HepG2 (cell line): Measurements from ENCODE around the gene CEP250. TPM values are rescaled to one million over a fixed set of nuclear protein-coding genes. Genes with fewer than 3 reads are reported as not detected.
A peak's percentile ranks its signal among the peaks of the same experiment; 100 is the strongest.

Experiments used
- ASH2L ChIP-seq: fragments of 300-600, 200-600 bp; sonication (generic); IDR thresholded peaks from 2 replicates; pipeline ENCODE4 v1.7.0; 2017; ENCODE audit warnings: low read depth, mild to moderate bottlenecking, moderate library complexity, mixed read lengths, low read length; ENCODE audit not compliant: insufficient read length
- CHCHD3 ChIP-seq: sonication (generic); formaldehyde crosslinking; IDR thresholded peaks from 2 replicates; pipeline ENCODE4 v1.8.0; 2022; ENCODE audit warnings: mild to moderate bottlenecking, missing genetic modification reagents, moderate library complexity
- GZF1 ChIP-seq: sonication (generic); formaldehyde crosslinking; IDR thresholded peaks from 2 replicates; pipeline ENCODE4 v1.5.1; 2020; ENCODE audit warnings: mild to moderate bottlenecking, missing genetic modification reagents
- KLF15 ChIP-seq: sonication (generic); formaldehyde crosslinking; IDR thresholded peaks from 2 replicates; pipeline ENCODE4 v1.8.1; 2023; ENCODE audit warnings: borderline replicate concordance, mild to moderate bottlenecking, inconsistent platforms, missing genetic modification reagents, mixed read lengths
- NRL ChIP-seq: sonication (generic); formaldehyde crosslinking; IDR thresholded peaks from 2 replicates; pipeline ENCODE4 v1.5.0; 2020; ENCODE audit warnings: missing genetic modification reagents, mild to moderate bottlenecking, moderate library complexity, borderline replicate concordance
- TBX2 ChIP-seq: sonication (generic); formaldehyde crosslinking; IDR thresholded peaks from 2 replicates; pipeline ENCODE4 v1.5.0; 2020; ENCODE audit warnings: missing genetic modification reagents, mild to moderate bottlenecking, borderline replicate concordance
- TEAD3 ChIP-seq: optimal IDR thresholded peaks from 2 replicates; pipeline ENCODE3; 2016; ENCODE audit warnings: borderline replicate concordance
- TGIF2 ChIP-seq: IDR thresholded peaks from 2 replicates; pipeline ENCODE4 v1.6.1; 2016; ENCODE audit warnings: control low read depth, missing compliant biosample characterization
- YEATS2 ChIP-seq: sonication (generic); formaldehyde crosslinking; IDR thresholded peaks from 2 replicates; pipeline ENCODE4 v1.4.0; 2020; ENCODE audit warnings: missing genetic modification reagents, borderline replicate concordance
- ZFAT ChIP-seq: sonication (generic); formaldehyde crosslinking; conservative IDR thresholded peaks from 2 replicates; pipeline ENCODE4 v1.8.1; 2023; ENCODE audit warnings: missing genetic modification reagents, inconsistent platforms
- ZMAT3 ChIP-seq: sonication (generic); formaldehyde crosslinking; conservative IDR thresholded peaks from 2 replicates; pipeline ENCODE4 v1.7.0; 2021; ENCODE audit warnings: missing genetic modification reagents
- ZNF496 ChIP-seq: sonication (generic); formaldehyde crosslinking; IDR thresholded peaks from 2 replicates; pipeline ENCODE4 v1.8.1; 2023; ENCODE audit warnings: mild to moderate bottlenecking, moderate library complexity, missing genetic modification reagents; ENCODE audit not compliant: insufficient replicate concordance
- ZNF501 ChIP-seq: sonication (generic); formaldehyde crosslinking; IDR thresholded peaks from 2 replicates; pipeline ENCODE4 v1.5.1; 2020; ENCODE audit warnings: mild to moderate bottlenecking, moderate library complexity, missing genetic modification reagents
- ZNF616 ChIP-seq: sonication (generic); formaldehyde crosslinking; IDR thresholded peaks from 2 replicates; pipeline ENCODE4 v1.5.0; 2020; ENCODE audit warnings: low read depth, mild to moderate bottlenecking, missing genetic modification reagents
- polyA plus RNA-seq, 8 experiments: library from polyadenylated mRNA; depleted of rRNA in 3 of 8; stranded (reverse) in 7 of 8; unstranded in 1 of 8; fragments of >200 nt; fragmentation: Illumina TruSeq in 4 of 8; extraction: Trizol in 4 of 8; gene quantifications; 2 replicates each; pipeline versions ENCODE4 v1.2.1 to v1.2.3, GENCODE V29; 2011 to 2016; ENCODE audit warnings: low read depth in 4 of 8, missing spikeins in 1 of 8, mixed read lengths in 1 of 8; ENCODE audit not compliant: insufficient read depth in 1 of 8
- total RNA-seq, 5 experiments: library from RNA; depleted of rRNA; stranded (reverse); fragments of >200 nt; fragmentation: Illumina TruSeq; extraction: Trizol; gene quantifications; 2 replicates each; pipeline ENCODE4 v1.2.3, GENCODE V29; 2016; ENCODE audit warnings: low read depth in 1 of 5
- TF ChIP-seq, protein P1 (sequence below): sonication (generic); formaldehyde crosslinking; IDR thresholded peaks from 2 replicates; pipeline ENCODE4 v1.9.0; 2021; ENCODE audit warnings: mild to moderate bottlenecking, missing genetic modification reagents
- TF ChIP-seq, protein P2 (sequence below): IDR thresholded peaks from 2 replicates; pipeline ENCODE4 v1.6.1; 2016; ENCODE audit warnings: missing biosample characterization, missing genetic modification reagents, low read depth
- TF ChIP-seq, protein P3 (sequence below): sonication (generic); formaldehyde crosslinking; IDR thresholded peaks from 2 replicates; pipeline ENCODE4 v1.5.1; 2020; ENCODE audit warnings: mild to moderate bottlenecking, moderate library complexity, missing genetic modification reagents
- TF ChIP-seq, protein P4 (sequence below): sonication (generic); formaldehyde crosslinking; IDR thresholded peaks from 2 replicates; pipeline ENCODE4 v1.4.0; 2020; ENCODE audit warnings: missing genetic modification reagents, mild to moderate bottlenecking, borderline replicate concordance

CEP250 gene
- total and polyA plus RNA-seq, 2 of the 13 experiments (the other 11 are each of a cell fraction or from before 2014, with no cell fraction given), result 28.8 to 55.3 TPM

- TF ChIP-seq, protein P1, sequence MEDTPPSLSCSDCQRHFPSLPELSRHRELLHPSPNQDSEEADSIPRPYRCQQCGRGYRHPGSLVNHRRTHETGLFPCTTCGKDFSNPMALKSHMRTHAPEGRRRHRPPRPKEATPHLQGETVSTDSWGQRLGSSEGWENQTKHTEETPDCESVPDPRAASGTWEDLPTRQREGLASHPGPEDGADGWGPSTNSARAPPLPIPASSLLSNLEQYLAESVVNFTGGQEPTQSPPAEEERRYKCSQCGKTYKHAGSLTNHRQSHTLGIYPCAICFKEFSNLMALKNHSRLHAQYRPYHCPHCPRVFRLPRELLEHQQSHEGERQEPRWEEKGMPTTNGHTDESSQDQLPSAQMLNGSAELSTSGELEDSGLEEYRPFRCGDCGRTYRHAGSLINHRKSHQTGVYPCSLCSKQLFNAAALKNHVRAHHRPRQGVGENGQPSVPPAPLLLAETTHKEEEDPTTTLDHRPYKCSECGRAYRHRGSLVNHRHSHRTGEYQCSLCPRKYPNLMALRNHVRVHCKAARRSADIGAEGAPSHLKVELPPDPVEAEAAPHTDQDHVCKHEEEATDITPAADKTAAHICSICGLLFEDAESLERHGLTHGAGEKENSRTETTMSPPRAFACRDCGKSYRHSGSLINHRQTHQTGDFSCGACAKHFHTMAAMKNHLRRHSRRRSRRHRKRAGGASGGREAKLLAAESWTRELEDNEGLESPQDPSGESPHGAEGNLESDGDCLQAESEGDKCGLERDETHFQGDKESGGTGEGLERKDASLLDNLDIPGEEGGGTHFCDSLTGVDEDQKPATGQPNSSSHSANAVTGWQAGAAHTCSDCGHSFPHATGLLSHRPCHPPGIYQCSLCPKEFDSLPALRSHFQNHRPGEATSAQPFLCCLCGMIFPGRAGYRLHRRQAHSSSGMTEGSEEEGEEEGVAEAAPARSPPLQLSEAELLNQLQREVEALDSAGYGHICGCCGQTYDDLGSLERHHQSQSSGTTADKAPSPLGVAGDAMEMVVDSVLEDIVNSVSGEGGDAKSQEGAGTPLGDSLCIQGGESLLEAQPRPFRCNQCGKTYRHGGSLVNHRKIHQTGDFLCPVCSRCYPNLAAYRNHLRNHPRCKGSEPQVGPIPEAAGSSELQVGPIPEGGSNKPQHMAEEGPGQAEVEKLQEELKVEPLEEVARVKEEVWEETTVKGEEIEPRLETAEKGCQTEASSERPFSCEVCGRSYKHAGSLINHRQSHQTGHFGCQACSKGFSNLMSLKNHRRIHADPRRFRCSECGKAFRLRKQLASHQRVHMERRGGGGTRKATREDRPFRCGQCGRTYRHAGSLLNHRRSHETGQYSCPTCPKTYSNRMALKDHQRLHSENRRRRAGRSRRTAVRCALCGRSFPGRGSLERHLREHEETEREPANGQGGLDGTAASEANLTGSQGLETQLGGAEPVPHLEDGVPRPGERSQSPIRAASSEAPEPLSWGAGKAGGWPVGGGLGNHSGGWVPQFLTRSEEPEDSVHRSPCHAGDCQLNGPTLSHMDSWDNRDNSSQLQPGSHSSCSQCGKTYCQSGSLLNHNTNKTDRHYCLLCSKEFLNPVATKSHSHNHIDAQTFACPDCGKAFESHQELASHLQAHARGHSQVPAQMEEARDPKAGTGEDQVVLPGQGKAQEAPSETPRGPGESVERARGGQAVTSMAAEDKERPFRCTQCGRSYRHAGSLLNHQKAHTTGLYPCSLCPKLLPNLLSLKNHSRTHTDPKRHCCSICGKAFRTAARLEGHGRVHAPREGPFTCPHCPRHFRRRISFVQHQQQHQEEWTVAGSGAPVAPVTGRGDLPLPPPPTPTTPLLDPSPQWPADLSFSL (CRISPR knock-in tag), result 0 out of 2 replicates have a peak, but pooled peaks have one; percentile 26
- TF ChIP-seq TEAD3 (CRISPR knock-in tag) (peak; percentile 82), ZMAT3 (CRISPR knock-in tag) (no peak), GZF1 (no peak), ZNF616 (0 out of 2 replicates have a peak, but pooled peaks have one; percentile 48), CHCHD3 (CRISPR knock-in tag) (0 out of 2 replicates have a peak, but pooled peaks have one; percentile 51), ZNF496 (CRISPR knock-in tag) (no peak), KLF15 (CRISPR knock-in tag) (no peak), NRL (CRISPR knock-in tag) (peak; percentile 80; the same call in 1 of the 2 replicates), TGIF2 (CRISPR knock-in tag) (peak; percentile 65; the same call in 1 of the 2 replicates), ZFAT (CRISPR knock-in tag) (no peak), YEATS2 (CRISPR knock-in tag) (peak; percentile 21; the same call in 1 of the 2 replicates), TBX2 (0 out of 2 replicates have a peak, but pooled peaks have one; percentile 27), ZNF501 (0 out of 2 replicates have a peak, but pooled peaks have one; percentile 55), ASH2L (peak; percentile 65)
- TF ChIP-seq, protein P2, sequence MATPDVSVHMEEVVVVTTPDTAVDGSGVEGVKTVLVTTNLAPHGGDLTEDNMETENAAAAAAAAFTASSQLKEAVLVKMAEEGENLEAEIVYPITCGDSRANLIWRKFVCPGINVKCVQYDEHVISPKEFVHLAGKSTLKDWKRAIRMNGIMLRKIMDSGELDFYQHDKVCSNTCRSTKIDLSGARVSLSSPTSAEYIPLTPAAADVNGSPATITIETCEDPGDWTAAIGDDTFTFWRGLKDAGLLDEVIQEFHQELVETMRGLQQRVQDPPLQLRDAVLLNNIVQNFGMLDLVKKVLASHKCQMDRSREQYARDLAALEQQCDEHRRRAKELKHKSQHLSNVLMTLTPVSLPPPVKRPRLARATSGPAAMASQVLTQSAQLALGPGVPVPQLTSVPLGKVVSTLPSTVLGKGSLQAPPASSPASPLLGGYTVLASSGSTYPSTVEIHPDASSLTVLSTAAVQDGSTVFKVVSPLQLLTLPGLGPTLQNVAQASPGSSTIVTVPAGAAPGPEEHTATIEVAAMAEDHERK (CRISPR knock-in tag), result no peak
- TF ChIP-seq, protein P3, sequence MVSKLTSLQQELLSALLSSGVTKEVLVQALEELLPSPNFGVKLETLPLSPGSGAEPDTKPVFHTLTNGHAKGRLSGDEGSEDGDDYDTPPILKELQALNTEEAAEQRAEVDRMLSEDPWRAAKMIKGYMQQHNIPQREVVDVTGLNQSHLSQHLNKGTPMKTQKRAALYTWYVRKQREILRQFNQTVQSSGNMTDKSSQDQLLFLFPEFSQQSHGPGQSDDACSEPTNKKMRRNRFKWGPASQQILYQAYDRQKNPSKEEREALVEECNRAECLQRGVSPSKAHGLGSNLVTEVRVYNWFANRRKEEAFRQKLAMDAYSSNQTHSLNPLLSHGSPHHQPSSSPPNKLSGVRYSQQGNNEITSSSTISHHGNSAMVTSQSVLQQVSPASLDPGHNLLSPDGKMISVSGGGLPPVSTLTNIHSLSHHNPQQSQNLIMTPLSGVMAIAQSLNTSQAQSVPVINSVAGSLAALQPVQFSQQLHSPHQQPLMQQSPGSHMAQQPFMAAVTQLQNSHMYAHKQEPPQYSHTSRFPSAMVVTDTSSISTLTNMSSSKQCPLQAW, result no peak
- TF ChIP-seq, protein P4, sequence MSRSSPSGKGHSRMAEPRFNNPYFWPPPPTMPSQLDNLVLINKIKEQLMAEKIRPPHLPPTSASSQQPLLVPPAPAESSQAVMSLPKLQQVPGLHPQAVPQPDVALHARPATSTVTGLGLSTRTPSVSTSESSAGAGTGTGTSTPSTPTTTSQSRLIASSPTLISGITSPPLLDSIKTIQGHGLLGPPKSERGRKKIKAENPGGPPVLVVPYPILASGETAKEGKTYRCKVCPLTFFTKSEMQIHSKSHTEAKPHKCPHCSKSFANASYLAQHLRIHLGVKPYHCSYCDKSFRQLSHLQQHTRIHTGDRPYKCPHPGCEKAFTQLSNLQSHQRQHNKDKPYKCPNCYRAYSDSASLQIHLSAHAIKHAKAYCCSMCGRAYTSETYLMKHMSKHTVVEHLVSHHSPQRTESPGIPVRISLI (CRISPR knock-in tag), result no peak; the same call in 1 of the 2 replicates
These were observed 23.5 kb downstream of the CEP250 start (continued) for GRCh38 chr20:35478804-35479472.
